Uterus (tissue), 4 donors: ENCODE results near the gene CRYBG2. TPM values are rescaled to one million over a fixed set of nuclear protein-coding genes. Genes with fewer than 3 reads are reported as not detected.

Experiments used
- DNase-seq, 2 donors: peaks; one replicate each; pipeline ENCODE4 v3.0.0-alpha.2; 2019 to 2020
- H3K27ac ChIP-seq, 2 donors: fragments of 200-600 bp; sonication (generic); 1 replicate in 1 of 2; 2 replicates in 1 of 2; pipeline ENCODE4 v1.5.1; 2016 to 2018
- H3K27me3 ChIP-seq, 2 donors: fragments of 200-600 bp; sonication (generic); one replicate each; pipeline ENCODE4 v1.5.1; 2018 to 2019; ENCODE audit warnings: control low read depth in 1 of 2
- H3K36me3 ChIP-seq, 2 donors: fragments of 200-600 bp; sonication (generic); one replicate each; pipeline ENCODE4 v1.5.1; 2019; ENCODE audit warnings: control low read depth in 1 of 2
- H3K4me1 ChIP-seq, 2 donors: fragments of 200-600 bp; sonication (generic); one replicate each; pipeline ENCODE4 v1.5.1; 2018 to 2019; ENCODE audit warnings: control low read depth in 1 of 2
- H3K4me3 ChIP-seq, 2 donors: fragments of 200-600 bp; sonication (generic); 1 replicate in 1 of 2; 2 replicates in 1 of 2; pipeline ENCODE4 v1.5.1; 2018 to 2019; ENCODE audit warnings: mild to moderate bottlenecking in 1 of 2
- H3K9me3 ChIP-seq, 2 donors: fragments of 200-600 bp; sonication (generic); one replicate each; pipeline ENCODE4 v1.5.1; 2019; ENCODE audit warnings: control low read depth in 1 of 2
- CTCF ChIP-seq, 4 experiments: fragments of 200-600 bp in 2 of 4; fragments of 450-650 bp in 2 of 4; sonication (generic) in 2 of 4; IDR thresholded peaks; one replicate each; pipeline ENCODE4 v1.5.1; 2016 to 2019; ENCODE audit warnings: antibody characterized with exemption in 4 of 4, mild to moderate bottlenecking in 2 of 4, moderate library complexity in 1 of 4
- POLR2A ChIP-seq, 2 donors: fragments of 450-650 bp; IDR thresholded peaks; one replicate each; pipeline ENCODE4 v1.6.1; 2016; ENCODE audit warnings: antibody characterized with exemption in 2 of 2, mild to moderate bottlenecking in 1 of 2, moderate library complexity in 1 of 2
- intact Hi-C: fragments of 100-400 bp; cut with DNase I; formaldehyde crosslinking; loops from one replicate; pipeline ENCODE4 v1.15.1; 2023; ENCODE audit warnings: low total_unique reads
- total RNA-seq, 4 donors: library from RNA; depleted of rRNA in 3 of 4; stranded (reverse); fragments of >200 nt in 3 of 4; gene quantifications; one replicate each; pipeline versions ENCODE4 v1.1.0 to v1.2.4, GENCODE V29; 2014 to 2023
- donor health status: DM: yes; HTN: yes; CAD: no.

Gene CRYBG2
- total RNA-seq, 4 donors from 2014 or later, result 3.0 TPM; not detected in 3

GRCh38 chr1:26288311-26288941 lies 65.5 kb downstream of the CRYBG2 start:
- H3K4me1 ChIP-seq, result peaks cover 0 to 3% of the 10 kb centered on the region in 2 donors
- DNase-seq, result no peak

DNA sequence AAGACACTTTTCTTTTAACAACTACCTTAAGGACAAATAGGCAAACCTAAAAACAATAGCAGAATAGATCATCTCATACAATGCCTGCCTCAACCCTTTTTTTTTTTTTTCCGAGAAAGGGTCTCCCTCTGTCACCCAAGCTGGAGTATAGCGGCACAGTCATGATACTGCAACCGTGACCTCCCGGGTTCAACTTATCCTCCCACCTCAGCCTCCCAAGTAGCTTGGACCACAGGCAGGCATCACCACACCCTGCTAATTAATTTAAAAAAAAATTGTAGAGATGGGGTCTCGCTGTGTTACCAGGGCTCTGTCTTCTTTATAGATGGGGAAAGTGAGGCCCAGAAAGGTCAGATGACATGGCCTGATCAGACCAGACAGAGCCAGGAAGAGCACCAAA lies 66.1 kb downstream of the CRYBG2 start:
- intact Hi-C loops, result no loop called here
- Histone ChIP-seq H3K27me3 (no peaks in the 10 kb centered on the region), H3K27ac (no peak overlapping the region), H3K9me3 (no peaks in the 10 kb centered on the region), H3K4me3 (no peak overlapping the region), H3K4me1 (peaks cover 0 to 3% of the 10 kb centered on the region in 2 donors), H3K36me3 (no peaks in the 10 kb centered on the region)
- DNase-seq, result no peak
- TF ChIP-seq POLR2A (IDR thresholded peaks at IDR 0.05) (no peak), CTCF (IDR thresholded peaks at IDR 0.05) (no peak)

More at GRCh38 chr1:26288311-26288941, 65.5 kb downstream of the CRYBG2 start:
- Histone ChIP-seq H3K4me3 (no peak overlapping the region), H3K27ac (no peak overlapping the region), H3K36me3 (no peaks in the 10 kb centered on the region), H3K9me3 (no peaks in the 10 kb centered on the region), H3K27me3 (no peaks in the 10 kb centered on the region)
- TF ChIP-seq CTCF (IDR thresholded peaks at IDR 0.05) (no peak), POLR2A (IDR thresholded peaks at IDR 0.05) (no peak)
- intact Hi-C loops, result no loop called here

DNA sequence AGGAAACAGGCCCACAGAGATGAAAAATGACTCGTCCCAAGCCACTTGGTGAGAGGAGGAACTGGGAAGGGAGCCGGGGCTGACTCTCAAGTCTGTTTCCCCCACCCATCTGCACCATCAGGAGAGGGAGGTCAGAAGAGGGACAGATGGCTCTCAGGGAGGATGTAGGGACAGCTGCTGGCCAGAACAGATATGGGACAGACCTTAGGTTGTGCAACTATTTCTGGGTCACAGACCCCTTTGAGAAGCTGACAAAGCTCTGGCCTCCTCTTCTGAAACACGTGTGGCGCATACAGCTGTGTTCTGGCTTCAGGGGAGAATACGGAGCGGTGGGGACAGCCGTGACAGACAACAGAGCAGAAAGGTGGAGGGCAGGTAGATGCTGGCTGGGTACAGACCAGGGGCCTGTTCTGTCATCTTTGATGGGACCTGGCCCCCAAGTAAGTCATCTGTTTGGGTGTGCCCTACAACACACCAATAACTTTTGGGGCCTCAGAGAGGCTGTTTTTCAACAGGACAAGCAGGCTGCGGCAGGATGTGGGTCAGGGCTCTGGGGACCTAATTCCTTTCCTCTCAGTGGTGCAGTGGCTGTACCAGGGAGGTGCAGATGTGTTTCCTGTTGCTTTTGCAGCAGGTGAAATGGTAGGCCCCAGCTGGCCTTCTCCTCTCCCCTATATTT lies 66.8 kb downstream of the CRYBG2 start:
- H3K27me3 ChIP-seq, result no peaks in the 10 kb centered on the region
- H3K27ac ChIP-seq, result peak overlapping the region; percentile 21 to 29
- H3K9me3 ChIP-seq, result no peaks in the 10 kb centered on the region
- no peaks in the 10 kb centered on the region for H3K36me3 ChIP-seq
- no peak for DNase-seq
- peaks cover 0 to 3% of the 10 kb centered on the region in 2 donors for H3K4me1 ChIP-seq
- intact Hi-C loops, result no loop called here
- TF ChIP-seq CTCF (IDR thresholded peaks at IDR 0.05) (no peak), POLR2A (IDR thresholded peaks at IDR 0.05) (no peak)
- no peak overlapping the region for H3K4me3 ChIP-seq

GRCh38 chr1:26286064-26286416 lies 67.9 kb downstream of the CRYBG2 start:
- Histone ChIP-seq H3K4me3 (no peak overlapping the region), H3K27me3 (no peaks in the 10 kb centered on the region), H3K4me1 (peaks cover 0 to 3% of the 10 kb centered on the region in 2 donors), H3K36me3 (no peaks in the 10 kb centered on the region), H3K27ac (no peak overlapping the region), H3K9me3 (no peaks in the 10 kb centered on the region)
- no peak for TF ChIP-seq CTCF (IDR thresholded peaks at IDR 0.05)
- TF ChIP-seq POLR2A (IDR thresholded peaks at IDR 0.05), result no peak
- no peak for DNase-seq
- intact Hi-C loops, result no loop called here

- H3K9me3 ChIP-seq, result no peaks in the 10 kb centered on the region
- H3K4me3 ChIP-seq, result no peak overlapping the region
- no peaks in the 10 kb centered on the region for H3K27me3 ChIP-seq
- no peak overlapping the region for H3K27ac ChIP-seq
- intact Hi-C loops, result no loop called here
- no peak for TF ChIP-seq POLR2A (IDR thresholded peaks at IDR 0.05)
- TF ChIP-seq CTCF (IDR thresholded peaks at IDR 0.05), result no peak
- H3K4me1 ChIP-seq, result peaks cover 0 to 3% of the 10 kb centered on the region in 2 donors
- DNase-seq, result no peak
- no peaks in the 10 kb centered on the region for H3K36me3 ChIP-seq
Observed at GRCh38 chr1:26285366-26286063, 68.4 kb downstream of the CRYBG2 start.
